Sigmoid colon (tissue), 7 donors: ENCODE results near the gene HEPACAM2. TPM values are rescaled to one million over a fixed set of nuclear protein-coding genes. Genes with fewer than 3 reads are reported as not detected.

Experiments
- DNase-seq: peaks from one replicate; pipeline ENCODE4 v3.0.0-alpha.2; 2019
- H3K27ac ChIP-seq, 4 donors: fragments of 200-600 bp; sonication (generic); one replicate each; pipeline ENCODE4 v1.5.1; 2016 to 2019; ENCODE audit warnings: mild to moderate bottlenecking in 1 of 4
- H3K27me3 ChIP-seq, 3 donors: fragments of 200-600 bp; sonication (generic); one replicate each; pipeline ENCODE4 v1.5.1; 2019; ENCODE audit warnings: mild to moderate bottlenecking in 1 of 3
- H3K36me3 ChIP-seq, 4 donors: fragments of 200-600 bp; sonication (generic); one replicate each; pipeline ENCODE4 v1.5.1; 2016 to 2019
- H3K4me1 ChIP-seq, 4 donors: fragments of 200-600 bp; sonication (generic); one replicate each; pipeline ENCODE4 v1.5.1; 2017 to 2019
- H3K4me3 ChIP-seq, 4 donors: fragments of 200-600 bp; sonication (generic); one replicate each; pipeline ENCODE4 v1.5.1; 2017 to 2019; ENCODE audit warnings: mild to moderate bottlenecking in 2 of 4, moderate library complexity in 1 of 4
- H3K9me3 ChIP-seq, 4 donors: fragments of 200-600 bp in 3 of 4; sonication (generic) in 3 of 4; one replicate each; pipeline versions ENCODE4 v1.5.1 to v1.6.1; 2013 to 2019
- EP300 ChIP-seq, 4 donors: sonication (generic); formaldehyde crosslinking; IDR thresholded peaks; one replicate each; pipeline ENCODE4 v1.6.1; 2017; ENCODE audit warnings: antibody characterized with exemption in 4 of 4
- POLR2A ChIP-seq, 2 donors: fragments of 450-650 bp; IDR thresholded peaks; one replicate each; pipeline ENCODE4 v1.6.1; 2016; ENCODE audit warnings: antibody characterized with exemption in 2 of 2, mild to moderate bottlenecking in 2 of 2, moderate library complexity in 2 of 2
- POLR2AphosphoS5 ChIP-seq, 4 donors: sonication (generic); formaldehyde crosslinking; IDR thresholded peaks; one replicate each; pipeline ENCODE4 v1.6.1; 2017; ENCODE audit warnings: antibody characterized with exemption in 4 of 4
- WGBS, 2 donors: extraction: QIAGEN DNeasy Blood & Tissue Kit; methylation state at CpG; one replicate each; pipeline ENCODE4 v1.1.7; 2013; 5-methylcytosine and 5-hydroxymethylcytosine counted together
- intact Hi-C: fragments of 100-400 bp; cut with DNase I; formaldehyde crosslinking; loops from one replicate; pipeline ENCODE4 v1.15.1; 2023
- polyA plus RNA-seq, 3 donors: library from polyadenylated mRNA; stranded (reverse); fragments of 200-250 nt; gene quantifications; one replicate each; pipeline ENCODE4 v1.2.3, GENCODE V29; 2013
- total RNA-seq, 4 donors: library from RNA; depleted of rRNA; stranded (reverse); fragments of >200 nt; gene quantifications; one replicate each; pipeline ENCODE4 v1.1.0, GENCODE V29; 2016
- TF ChIP-seq, protein P1 (sequence below), 4 experiments: fragments of 450-650 bp in 3 of 4; fragments of 200-600 bp in 1 of 4; IDR thresholded peaks; one replicate each; pipeline ENCODE4 v1.5.1; 2016 to 2019; ENCODE audit warnings: antibody characterized with exemption in 4 of 4, mild to moderate bottlenecking in 3 of 4, moderate library complexity in 2 of 4
- donor health status: healthy with polysubstance abuse.
- donor health status: Bipolar disorder and iron deficiency.
- donor health status: healthy.

HEPACAM2 gene
- total and polyA plus RNA-seq, 7 donors: 0.36 to 57.7 (median 25.2) TPM; not detected in 3

DNA sequence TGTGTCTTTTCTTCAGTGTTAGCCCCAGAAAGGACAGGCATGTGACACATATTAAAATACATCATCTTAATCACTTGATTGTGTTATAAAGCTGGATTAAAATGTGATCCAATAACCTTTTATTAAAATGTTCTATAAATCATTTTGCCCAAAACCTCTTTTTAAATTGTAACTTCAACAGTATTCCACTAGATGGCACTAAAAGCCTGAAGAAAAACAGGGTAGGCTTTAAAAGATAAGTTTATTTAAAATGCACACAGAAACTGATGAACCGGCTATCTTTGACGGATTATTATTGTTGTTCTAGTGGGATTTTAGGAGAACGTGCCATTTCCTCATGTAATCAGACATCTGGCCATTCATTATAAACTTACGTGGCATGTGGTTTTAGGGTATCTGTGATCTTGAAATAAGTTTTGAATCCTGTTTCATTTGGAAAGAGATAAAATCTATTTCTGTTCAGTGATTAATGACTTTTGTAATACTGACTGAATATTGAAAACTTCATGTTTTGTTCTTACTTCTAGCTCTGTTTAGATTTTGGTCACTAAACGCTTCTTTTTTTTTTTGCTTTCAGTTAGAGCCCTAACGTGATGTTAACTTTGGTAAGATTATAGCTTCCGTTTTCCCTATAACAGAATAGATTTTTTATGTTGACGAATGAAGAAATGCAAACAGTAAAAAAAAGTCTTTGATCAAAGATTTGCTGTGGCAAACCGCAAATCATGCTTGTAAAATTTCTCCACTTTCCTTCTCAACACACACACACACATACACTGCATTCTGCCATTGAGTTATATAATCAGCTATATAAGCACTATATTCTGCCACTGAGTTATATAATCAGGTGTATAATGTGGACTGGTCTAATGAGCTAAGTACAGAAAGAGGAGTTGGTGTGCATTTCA, 19.5 kb upstream of the HEPACAM2 start:
- DNase-seq: no peak
- no peak for TF ChIP-seq POLR2AphosphoS5 (IDR thresholded peaks at IDR 0.05)
- TF ChIP-seq, protein P1, sequence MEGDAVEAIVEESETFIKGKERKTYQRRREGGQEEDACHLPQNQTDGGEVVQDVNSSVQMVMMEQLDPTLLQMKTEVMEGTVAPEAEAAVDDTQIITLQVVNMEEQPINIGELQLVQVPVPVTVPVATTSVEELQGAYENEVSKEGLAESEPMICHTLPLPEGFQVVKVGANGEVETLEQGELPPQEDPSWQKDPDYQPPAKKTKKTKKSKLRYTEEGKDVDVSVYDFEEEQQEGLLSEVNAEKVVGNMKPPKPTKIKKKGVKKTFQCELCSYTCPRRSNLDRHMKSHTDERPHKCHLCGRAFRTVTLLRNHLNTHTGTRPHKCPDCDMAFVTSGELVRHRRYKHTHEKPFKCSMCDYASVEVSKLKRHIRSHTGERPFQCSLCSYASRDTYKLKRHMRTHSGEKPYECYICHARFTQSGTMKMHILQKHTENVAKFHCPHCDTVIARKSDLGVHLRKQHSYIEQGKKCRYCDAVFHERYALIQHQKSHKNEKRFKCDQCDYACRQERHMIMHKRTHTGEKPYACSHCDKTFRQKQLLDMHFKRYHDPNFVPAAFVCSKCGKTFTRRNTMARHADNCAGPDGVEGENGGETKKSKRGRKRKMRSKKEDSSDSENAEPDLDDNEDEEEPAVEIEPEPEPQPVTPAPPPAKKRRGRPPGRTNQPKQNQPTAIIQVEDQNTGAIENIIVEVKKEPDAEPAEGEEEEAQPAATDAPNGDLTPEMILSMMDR (IDR thresholded peaks at IDR 0.05): peak in 3 of 4 experiments; percentile 26 to 63 (median 53)
- no peak for TF ChIP-seq EP300 (IDR thresholded peaks at IDR 0.05)
- peak overlapping the region in 3 of 4 donors; percentile 16 to 29 (median 27) for H3K4me3 ChIP-seq
- H3K27ac ChIP-seq: no peak overlapping the region
- no peaks in the 10 kb centered on the region for H3K9me3 ChIP-seq
- H3K36me3 ChIP-seq: peaks cover 0 to 7% (median 0%) of the 10 kb centered on the region in 4 donors
- intact Hi-C loops: loop anchor here (5.0 kb wide), 1 partner anchor 307 kb away; no protein-coding TSS in a partner anchor
- H3K4me1 ChIP-seq: peaks cover 0 to 9% (median 2%) of the 10 kb centered on the region in 4 donors
- no peaks in the 10 kb centered on the region for H3K27me3 ChIP-seq
- WGBS, 2 donors: 12 to 40% methylated on average over 9 of the region's 9 CpGs

DNA sequence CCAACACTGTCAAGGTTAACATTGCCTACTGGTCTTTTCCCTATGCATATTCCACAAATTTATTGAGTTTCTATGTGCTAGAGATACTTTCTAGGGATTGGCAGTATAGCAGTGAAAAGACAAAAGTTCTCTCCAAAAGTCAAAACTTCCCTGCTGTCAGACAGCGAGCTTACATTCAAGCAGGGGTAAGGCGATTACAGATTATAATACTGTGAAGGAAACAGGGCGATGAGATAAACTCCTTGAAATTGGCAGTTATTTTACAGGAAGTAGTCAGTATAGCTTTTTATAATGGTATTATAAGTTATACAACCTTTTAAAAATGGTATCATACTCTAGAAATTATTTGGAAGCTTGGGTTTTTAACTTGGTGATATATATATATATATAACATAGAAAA, 15.8 kb upstream of the HEPACAM2 start:
- DNase-seq: no peak
- Histone ChIP-seq H3K27ac (no peak overlapping the region), H3K36me3 (peaks cover 0 to 7% (median 0%) of the 10 kb centered on the region in 4 donors), H3K4me3 (no peak overlapping the region), H3K27me3 (no peaks in the 10 kb centered on the region), H3K4me1 (peaks cover 0 to 6% (median 2%) of the 10 kb centered on the region in 4 donors), H3K9me3 (no peaks in the 10 kb centered on the region)
- no peak for TF ChIP-seq POLR2A (IDR thresholded peaks at IDR 0.05)
- no peak for TF ChIP-seq POLR2AphosphoS5 (IDR thresholded peaks at IDR 0.05)
- TF ChIP-seq EP300 (IDR thresholded peaks at IDR 0.05): no peak
- TF ChIP-seq, protein P1 (IDR thresholded peaks at IDR 0.05): no peak
- 80 to 88% methylated on average over 3 of the region's 3 CpGs for WGBS, 2 donors
- intact Hi-C loops: no loop called here

DNA sequence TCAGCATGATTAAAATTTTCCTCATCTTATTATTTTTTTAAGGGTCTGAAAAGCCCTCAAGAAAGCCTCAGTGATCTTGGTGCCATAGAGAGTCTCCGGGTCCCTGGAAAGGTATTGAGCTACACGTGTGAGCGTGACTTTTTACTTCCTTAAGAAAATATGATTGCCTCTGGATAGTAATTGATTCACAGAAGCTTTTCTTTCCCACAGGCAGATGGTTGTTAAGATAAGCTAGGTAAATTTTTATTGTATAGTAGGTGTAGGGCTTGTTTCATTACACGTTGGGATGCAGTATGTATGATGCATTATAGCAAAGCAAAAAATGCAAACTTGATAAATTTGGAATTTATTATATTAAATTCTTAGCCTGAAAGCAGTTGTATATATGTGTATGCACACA, 13.6 kb upstream of the HEPACAM2 start:
- Histone ChIP-seq H3K27me3 (no peaks in the 10 kb centered on the region), H3K36me3 (peaks cover 0 to 7% (median 0%) of the 10 kb centered on the region in 4 donors), H3K27ac (no peak overlapping the region), H3K4me1 (no peaks in the 10 kb centered on the region), H3K4me3 (no peak overlapping the region), H3K9me3 (no peaks in the 10 kb centered on the region)
- 22 to 72% methylated on average over 4 of the region's 4 CpGs for WGBS, 2 donors
- intact Hi-C loops: loop anchor here (10.0 kb wide), 1 partner anchor 765 kb away; the partner anchor contains the start of gene BET1
- DNase-seq: no peak
- TF ChIP-seq POLR2A (IDR thresholded peaks at IDR 0.05) (no peak), EP300 (IDR thresholded peaks at IDR 0.05) (no peak), POLR2AphosphoS5 (IDR thresholded peaks at IDR 0.05) (no peak)
- TF ChIP-seq, protein P1 (IDR thresholded peaks at IDR 0.05): no peak

DNA sequence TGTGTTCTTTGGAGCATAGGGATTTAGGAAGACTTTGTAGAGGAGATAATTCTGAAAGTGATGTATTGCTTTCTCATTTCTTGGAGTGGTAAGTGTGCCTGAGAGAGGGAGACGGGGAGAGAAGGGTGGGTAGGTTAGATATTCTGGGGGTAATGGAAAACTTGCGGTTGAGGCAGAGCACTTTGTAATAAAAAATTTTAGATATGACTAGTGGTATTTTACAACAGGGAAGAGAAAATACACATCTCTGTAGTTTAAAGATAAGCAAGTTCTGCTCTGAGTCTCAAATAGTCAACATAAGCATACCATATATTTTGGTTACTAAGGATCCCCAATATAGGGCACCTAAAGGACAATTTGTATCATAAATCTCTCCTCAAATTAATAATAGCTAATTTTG, 12.5 kb upstream of the HEPACAM2 start:
- Histone ChIP-seq H3K36me3 (peaks cover 0 to 7% (median 0%) of the 10 kb centered on the region in 4 donors), H3K27ac (no peak overlapping the region), H3K4me1 (peaks cover 0 to 2% (median under 1%) of the 10 kb centered on the region in 4 donors), H3K4me3 (no peak overlapping the region), H3K27me3 (no peaks in the 10 kb centered on the region), H3K9me3 (no peaks in the 10 kb centered on the region)
- TF ChIP-seq POLR2A (IDR thresholded peaks at IDR 0.05): no peak
- intact Hi-C loops: loop anchor here (10.0 kb wide), 1 partner anchor 766 kb away; the partner anchor contains the start of gene BET1
- DNase-seq: no peak
- WGBS, 2 donors: 72 to 83% methylated on average over 2 of the region's 2 CpGs

DNA sequence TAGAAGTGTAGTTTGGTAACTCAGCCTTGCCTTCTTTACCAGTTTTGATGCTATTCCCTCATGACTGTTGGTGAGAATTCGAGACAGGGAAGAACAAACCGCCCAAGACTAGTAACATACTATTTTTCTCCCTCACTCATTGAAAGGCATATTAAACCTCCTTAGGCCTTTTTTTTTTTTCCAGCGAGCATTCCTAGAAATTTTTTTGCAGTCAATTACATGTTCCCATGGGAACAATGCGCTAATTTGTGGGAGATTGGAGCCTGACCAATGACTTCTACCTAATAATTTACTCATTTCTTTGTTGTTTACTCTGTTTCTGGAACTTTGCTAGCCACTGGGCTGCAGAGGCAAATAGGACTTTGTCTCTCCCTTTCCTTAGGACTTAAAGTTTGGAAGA, 11.9 kb upstream of the HEPACAM2 start:
- H3K27ac ChIP-seq: no peak overlapping the region
- H3K27me3 ChIP-seq: no peaks in the 10 kb centered on the region
- no peaks in the 10 kb centered on the region for H3K9me3 ChIP-seq
- intact Hi-C loops: loop anchor here (10.0 kb wide), 1 partner anchor 767 kb away; the partner anchor contains the start of gene BET1
- H3K4me3 ChIP-seq: no peak overlapping the region
- 93% methylated on average over 4 of the region's 4 CpGs for WGBS, 2 donors
- no peak for DNase-seq
- H3K36me3 ChIP-seq: peaks cover 0 to 7% (median 0%) of the 10 kb centered on the region in 4 donors
- H3K4me1 ChIP-seq: peaks cover 0 to 9% (median 4%) of the 10 kb centered on the region in 4 donors
- no peak for TF ChIP-seq POLR2A (IDR thresholded peaks at IDR 0.05)
- TF ChIP-seq POLR2AphosphoS5 (IDR thresholded peaks at IDR 0.05): no peak
- TF ChIP-seq, protein P1 (IDR thresholded peaks at IDR 0.05): no peak
- no peak for TF ChIP-seq EP300 (IDR thresholded peaks at IDR 0.05)
